Liver (tissue), 2 donors: Measurements from ENCODE around the gene LAMA2.

ENCODE experiments used
- FOXA1 ChIP-seq: IDR thresholded peaks from 2 replicates; pipeline ENCODE4 v1.6.1; 2016; ENCODE audit warnings: antibody characterized with exemption
- YY1 ChIP-seq: IDR thresholded peaks from 2 replicates; pipeline ENCODE4 v1.6.1; 2016; ENCODE audit warnings: antibody characterized with exemption, mild to moderate bottlenecking
- TF ChIP-seq, protein P1 (sequence below): fragments of 150-350 bp; IDR thresholded peaks from 2 replicates; pipeline ENCODE4 v1.5.1; 2017; ENCODE audit warnings: improper control_type of control experiment, low read depth, low read length; ENCODE audit not compliant: missing input control
- TF ChIP-seq, protein P2 (sequence below): IDR thresholded peaks from 2 replicates; pipeline ENCODE4 v1.6.1; 2016; ENCODE audit warnings: antibody characterized with exemption, mild to moderate bottlenecking
- donor health status: healthy.

DNA sequence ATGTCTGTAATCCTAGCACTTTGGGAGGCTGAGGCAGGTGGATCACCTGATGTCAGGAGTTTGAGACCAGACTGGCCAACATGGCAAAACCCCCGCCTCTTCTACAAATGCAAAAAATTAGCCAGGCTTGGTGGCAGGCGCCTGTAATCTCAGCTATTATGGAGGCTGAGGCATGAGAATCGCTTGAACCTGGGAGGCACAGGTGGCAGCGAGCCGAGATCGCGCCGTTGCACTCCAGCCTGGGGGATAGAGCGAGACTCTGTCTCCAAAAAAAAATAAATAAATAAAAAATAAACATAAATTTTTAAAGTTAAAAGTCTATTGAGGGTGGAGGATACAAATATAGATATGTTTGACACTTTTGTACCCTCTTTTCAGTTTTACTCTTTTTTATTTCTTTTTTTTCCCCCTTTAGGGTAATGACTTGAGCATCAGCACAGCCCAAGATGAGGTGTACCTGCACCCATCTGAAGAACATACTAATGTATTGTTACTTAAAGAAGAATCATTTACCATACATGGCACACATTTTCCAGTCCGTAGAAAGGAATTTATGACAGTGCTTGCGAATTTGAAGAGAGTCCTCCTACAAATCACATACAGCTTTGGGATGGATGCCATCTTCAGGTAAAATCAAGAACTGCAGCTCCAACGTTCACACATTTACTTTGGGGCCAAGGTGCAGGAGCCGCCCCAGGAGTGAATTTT lies 368.9 kb downstream of the LAMA2 start:
- TF ChIP-seq, protein P1, sequence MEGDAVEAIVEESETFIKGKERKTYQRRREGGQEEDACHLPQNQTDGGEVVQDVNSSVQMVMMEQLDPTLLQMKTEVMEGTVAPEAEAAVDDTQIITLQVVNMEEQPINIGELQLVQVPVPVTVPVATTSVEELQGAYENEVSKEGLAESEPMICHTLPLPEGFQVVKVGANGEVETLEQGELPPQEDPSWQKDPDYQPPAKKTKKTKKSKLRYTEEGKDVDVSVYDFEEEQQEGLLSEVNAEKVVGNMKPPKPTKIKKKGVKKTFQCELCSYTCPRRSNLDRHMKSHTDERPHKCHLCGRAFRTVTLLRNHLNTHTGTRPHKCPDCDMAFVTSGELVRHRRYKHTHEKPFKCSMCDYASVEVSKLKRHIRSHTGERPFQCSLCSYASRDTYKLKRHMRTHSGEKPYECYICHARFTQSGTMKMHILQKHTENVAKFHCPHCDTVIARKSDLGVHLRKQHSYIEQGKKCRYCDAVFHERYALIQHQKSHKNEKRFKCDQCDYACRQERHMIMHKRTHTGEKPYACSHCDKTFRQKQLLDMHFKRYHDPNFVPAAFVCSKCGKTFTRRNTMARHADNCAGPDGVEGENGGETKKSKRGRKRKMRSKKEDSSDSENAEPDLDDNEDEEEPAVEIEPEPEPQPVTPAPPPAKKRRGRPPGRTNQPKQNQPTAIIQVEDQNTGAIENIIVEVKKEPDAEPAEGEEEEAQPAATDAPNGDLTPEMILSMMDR = peak; percentile 77
- TF ChIP-seq FOXA1 (no peak), YY1 (no peak)
- TF ChIP-seq, protein P2, sequence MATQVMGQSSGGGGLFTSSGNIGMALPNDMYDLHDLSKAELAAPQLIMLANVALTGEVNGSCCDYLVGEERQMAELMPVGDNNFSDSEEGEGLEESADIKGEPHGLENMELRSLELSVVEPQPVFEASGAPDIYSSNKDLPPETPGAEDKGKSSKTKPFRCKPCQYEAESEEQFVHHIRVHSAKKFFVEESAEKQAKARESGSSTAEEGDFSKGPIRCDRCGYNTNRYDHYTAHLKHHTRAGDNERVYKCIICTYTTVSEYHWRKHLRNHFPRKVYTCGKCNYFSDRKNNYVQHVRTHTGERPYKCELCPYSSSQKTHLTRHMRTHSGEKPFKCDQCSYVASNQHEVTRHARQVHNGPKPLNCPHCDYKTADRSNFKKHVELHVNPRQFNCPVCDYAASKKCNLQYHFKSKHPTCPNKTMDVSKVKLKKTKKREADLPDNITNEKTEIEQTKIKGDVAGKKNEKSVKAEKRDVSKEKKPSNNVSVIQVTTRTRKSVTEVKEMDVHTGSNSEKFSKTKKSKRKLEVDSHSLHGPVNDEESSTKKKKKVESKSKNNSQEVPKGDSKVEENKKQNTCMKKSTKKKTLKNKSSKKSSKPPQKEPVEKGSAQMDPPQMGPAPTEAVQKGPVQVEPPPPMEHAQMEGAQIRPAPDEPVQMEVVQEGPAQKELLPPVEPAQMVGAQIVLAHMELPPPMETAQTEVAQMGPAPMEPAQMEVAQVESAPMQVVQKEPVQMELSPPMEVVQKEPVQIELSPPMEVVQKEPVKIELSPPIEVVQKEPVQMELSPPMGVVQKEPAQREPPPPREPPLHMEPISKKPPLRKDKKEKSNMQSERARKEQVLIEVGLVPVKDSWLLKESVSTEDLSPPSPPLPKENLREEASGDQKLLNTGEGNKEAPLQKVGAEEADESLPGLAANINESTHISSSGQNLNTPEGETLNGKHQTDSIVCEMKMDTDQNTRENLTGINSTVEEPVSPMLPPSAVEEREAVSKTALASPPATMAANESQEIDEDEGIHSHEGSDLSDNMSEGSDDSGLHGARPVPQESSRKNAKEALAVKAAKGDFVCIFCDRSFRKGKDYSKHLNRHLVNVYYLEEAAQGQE = no peak
